Measurements from ENCODE around the gene PARVB. TPM values are rescaled to one million over a fixed set of nuclear protein-coding genes. Genes with fewer than 3 reads are reported as not detected.

PARVB gene
- polyA plus RNA-seq, 3 donors: 20.6 to 22.0 (median 21.0) TPM

DNA sequence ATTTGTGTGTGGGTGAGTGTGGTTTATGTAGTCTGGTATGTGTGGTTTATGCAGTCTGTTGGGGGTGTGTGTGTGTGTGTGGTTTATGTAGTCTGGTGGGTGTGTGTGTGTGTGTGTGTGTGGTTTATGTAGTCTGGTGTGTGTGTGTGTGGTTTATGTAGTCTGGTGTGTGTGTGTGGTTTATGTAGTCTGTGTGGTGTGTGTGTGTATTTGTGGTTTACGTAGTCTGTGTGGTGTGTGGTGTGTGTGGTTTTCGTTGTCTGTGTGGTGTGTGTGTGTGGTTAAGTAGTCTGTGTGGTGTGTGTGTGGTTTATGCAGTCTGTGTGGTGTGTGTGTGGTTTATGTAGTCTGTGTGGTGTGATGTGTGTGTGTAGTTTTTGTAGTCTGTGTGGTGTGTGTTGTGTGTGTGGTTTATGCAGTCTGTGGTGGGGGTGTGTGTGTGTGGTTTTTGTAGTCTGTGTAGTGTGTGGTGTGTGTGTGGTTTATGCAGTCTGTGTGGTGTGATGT lies 130.4 kb downstream of the PARVB start:
- no peak for DNase-seq

DNA sequence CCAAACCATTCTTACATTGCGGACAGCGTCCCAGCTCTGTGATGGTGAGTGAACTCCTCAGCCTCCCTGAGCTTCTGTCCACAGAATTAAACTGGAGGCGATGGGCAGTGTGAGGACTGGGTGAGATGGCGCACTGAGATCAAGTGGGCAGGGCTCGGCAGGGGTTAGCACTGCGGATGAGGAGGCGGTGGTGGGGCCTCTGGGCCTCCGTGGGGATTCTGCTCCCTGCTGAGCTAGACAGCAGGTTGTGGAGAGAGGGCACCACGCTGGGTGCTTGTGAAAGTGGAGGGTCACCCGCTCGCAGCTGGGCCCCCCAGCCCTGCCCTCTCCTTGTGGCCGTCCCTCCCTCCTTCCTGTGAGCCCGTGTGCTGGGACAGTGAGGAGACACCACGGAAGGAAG lies 131.0 kb downstream of the PARVB start:
- DNase-seq: no peak

DNA sequence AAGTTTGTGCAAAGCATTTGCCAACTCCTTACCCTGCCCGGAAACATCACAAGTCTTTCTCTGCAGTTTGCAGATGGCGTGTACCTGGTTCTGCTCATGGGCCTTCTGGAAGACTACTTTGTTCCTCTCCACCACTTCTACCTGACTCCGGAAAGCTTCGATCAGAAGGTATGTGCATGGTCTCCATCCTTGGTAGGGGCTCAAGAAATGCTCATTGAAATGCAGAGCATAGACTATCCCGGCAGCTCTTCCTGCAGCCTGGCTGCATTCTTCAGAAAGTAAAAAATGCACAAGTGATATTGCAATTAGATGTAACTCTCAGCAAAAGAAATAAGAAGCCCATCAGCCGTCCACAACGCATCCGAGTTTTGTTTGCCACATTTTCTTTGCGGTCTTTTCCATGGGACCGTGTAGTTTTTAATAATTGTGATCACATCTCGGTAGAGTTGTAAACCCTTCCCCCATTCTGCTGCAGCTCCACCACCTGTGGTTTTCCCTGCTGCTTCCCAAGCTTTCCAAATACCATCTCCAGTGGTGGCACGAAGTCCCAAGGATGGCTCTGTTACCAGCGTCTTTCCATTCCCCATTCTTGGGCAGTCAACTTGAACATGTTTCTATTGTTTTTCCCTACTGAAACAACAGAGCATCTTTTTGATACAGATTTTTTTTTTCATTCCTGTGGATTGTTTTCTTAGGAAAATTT lies 134.0 kb downstream of the PARVB start:
- no peak for DNase-seq

DNA sequence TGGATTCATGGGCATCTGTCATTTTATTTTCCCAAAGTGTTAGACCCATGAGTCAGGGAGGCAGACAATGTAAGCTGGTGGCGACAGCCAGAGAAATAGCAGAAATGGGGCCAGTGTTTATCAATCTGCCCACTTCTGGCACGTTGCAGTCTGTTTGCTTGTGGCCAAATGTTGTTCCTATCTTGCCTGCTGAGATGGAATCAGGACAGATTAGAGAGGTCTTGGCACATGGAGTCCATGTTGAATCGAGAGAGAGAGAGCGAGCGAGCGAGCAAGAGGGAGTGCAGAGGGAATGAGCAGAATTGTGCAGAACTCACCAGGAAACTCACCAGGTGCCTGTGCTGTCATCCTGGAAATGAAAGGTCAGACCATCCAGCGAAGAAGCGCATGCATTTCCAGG lies 134.7 kb downstream of the PARVB start:
- DNase-seq: no peak

DNA sequence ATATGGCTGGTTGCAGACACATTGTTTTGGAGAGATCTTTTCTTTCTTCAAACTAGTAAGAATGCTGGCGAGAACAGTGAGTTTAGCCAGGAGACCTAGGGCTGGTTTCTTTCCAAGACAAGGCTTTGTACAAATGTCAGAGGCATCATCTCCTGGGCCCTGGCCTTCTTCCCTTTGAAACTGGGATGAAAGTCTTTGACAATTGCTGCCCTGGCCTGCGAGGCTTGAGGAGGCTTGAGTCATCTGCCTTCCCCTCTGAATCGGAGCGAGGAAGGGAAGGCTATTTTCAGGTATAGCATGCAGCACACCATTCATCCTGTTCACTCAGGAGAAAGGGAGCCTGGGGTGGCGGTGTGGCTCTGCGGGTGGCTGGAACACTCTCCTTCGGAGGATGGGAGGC lies 135.1 kb downstream of the PARVB start:
- no peak for DNase-seq

DNA sequence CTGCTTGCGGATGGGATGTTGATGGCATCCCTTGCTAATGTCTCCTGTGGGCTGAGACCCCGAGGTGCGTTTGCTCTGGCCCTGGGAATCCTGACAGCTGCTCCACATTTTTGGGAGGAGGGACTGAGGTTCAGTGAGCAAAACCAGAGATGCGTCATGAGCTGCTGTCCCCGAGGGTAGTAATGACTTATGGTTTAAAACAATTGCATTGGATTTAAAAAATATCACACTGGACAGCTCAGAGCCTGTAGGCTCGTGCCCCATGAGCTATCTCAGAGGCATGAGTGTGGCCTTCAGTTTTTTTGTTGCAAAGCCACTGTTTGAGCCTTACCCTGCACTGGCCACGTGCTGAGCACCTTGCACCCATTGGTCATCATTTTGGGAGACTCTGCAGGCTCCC lies 135.7 kb downstream of the PARVB start:
- DNase-seq: no peak

DNA sequence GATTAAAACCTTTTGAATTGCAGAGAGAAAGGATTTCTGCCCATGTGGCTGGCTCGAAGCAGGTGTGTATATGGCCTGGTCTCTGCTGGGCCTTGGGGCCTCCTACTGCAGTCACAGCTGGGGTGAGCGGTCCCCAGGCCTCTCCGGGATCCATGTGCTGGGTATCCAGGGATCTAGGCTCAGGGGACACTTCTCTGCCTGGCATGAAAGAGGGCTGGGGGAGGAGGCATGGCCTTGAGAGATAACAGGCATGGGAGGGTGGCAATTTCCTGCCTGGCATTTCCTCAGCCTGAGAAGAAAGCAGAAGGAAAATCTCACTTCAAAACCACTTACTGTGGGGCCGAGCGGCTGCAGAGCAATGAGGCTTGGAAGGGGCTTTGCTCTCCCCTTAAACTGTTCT lies 136.3 kb downstream of the PARVB start:
- no peak for DNase-seq

DNA sequence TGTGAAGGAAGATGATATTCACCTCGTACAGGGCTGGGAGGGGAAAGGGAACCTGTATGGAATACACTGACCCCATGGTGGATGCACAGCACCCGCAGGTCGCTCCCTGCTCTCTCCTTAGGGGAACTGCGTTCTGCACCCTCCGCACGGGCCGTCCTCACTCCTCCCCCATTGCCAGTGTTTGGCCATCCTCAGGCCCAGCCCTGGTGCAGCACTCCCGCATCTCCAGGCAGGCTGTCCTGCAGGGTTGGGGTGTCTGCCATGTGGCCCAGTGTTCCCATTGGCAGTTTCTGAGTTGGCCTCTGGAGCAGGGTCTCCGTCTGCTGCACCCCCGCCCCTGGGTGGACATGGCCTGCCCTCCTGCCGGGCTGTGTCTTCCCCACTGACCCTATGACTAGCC lies 137.6 kb downstream of the PARVB start:
- DNase-seq: no peak

DNA sequence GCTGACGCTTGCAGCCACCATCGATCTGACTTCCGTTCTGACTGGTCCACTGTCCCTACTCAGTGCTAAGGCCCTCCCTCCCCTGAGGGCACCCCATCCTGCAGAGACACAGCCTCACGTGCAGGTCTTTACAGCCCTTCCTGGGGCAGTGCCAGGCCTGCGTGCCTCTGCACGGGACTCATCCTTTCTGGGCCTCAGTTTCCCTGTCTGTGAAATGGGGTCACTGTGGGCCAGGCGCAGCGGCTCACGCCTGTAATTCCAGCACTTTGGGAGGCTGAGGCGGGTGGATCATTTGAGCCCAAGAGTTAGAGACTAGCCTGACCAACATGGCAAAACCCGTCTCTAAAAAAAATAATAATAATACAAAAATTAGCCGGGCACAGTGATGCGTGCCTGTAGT lies 138.9 kb downstream of the PARVB start:
- DNase-seq: no peak

DNA sequence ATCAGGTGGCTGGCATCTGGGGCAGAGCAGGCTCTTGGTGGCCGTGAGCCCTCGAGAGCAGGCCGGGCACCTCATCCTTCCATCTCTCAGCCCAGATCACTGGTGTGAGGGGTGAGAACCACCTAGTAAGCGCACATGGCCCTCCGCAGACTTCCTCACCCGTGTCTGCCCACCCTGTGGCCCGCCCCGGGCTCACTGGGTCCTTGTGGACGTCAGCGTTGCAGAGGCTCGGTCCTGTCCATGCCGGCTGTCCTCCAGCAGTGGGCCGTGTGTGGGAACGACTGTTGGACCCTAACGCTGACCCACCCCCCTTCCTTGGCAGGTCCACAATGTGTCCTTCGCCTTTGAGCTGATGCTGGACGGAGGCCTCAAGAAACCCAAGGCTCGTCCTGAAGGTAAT lies 139.4 kb downstream of the PARVB start:
- DNase-seq: no peak

DNA sequence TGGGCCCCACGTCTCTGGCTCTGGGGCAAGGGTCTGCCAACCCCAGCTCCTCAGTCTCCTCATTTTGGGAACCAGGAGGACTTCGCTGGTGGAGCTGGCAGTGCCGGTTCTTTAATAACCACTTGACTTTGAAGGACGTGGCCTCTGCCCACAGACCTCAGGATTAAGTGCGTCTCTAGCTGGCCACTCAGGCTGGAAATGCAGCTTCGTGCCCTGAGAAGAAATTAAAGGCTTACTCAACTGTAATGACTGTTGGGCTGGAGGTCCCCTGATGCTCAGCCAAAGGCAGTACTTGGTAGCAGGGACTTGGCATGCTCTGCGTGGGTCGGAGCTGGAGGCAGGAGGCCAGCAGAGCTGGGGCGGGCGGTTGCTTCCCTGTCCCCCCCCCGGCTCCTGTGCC lies 139.9 kb downstream of the PARVB start:
- no peak for DNase-seq

DNA sequence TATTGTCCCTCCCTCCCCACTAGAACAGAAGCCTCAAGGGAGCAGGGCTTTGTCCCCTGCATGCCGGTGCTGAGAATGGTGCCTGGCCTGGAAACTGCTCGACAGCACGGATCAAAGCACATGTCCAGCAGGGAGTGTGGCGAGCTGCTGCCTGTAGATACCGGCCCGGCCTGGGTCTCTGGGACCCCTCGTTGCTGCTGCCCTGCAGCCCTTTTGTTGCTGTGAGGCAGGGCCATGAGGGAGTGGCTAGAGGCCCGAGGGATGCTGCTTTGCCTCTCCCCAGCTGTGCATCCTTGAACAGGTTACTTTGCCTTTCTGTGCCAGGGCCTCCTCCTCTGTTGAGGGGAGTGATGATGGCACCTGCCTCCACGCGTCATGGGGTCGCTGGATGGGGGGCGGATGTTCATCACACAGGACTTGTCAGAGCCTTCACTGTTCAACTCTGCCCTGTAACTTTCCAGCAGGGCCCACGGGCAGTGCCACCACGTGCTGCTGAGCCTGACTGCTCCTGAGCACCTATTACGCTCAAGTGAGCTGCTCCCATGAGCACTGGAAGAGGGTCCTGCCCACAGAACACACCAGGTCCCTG lies 141.3 kb downstream of the PARVB start:
- no peak for DNase-seq

DNA sequence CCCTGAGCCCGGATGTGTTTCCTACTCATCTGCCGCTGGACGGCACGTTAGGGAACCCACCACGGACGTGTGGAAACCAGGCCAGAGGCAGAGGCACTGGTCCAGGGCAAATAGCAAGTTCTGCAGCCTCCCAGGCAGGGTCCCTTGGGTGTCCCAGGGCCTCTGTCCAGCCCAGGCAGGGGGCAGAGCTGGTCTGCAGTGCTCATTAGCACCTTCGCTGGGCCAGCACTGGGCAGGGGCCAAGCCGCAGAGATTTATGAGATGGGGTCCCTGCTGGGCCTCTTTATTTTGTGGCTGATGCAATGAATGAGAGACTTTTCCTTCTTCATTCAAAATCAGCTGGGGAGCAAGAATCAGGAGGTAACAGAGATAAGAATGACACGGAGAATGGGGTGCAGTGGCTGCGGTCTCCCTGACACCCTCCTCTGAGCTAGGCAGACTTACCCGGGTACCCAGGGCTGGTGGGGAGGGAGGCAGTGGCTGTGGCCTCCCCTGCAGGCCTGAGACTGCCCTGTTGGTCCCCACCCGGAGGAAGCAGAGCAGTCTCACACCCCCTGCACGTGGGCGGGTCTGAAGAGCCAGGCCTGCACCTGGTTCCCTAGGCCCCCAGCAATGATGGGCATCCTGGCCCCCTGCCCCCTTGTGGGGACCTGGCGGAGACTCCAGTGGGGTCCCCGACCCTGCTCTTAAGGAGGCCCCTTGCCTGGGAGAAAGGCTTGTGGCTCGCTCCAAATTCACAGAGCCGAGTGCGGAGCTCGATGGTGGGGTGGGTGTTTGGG lies 142.6 kb downstream of the PARVB start:
- DNase-seq: no peak

DNA sequence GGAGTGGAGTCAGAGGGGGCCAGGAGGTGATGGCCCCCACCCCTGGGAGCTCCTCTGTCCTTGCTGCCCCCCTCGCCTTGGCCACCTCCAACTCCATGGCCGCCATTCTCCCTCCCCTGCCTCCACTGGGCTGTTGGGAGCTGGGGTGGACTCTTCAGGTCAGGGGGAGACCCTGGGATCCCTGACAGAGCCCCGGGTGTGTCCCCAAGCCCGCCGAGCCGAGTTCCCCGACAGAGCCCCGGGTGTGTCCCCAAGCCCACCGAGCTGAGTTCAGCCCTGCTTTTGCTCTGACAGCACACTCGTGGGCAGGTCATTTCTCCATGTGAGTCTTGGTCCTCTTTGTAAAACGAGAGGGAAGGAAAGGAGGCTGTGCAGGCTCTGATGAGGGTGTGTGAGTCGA lies 143.4 kb downstream of the PARVB start:
- DNase-seq: no peak

DNA sequence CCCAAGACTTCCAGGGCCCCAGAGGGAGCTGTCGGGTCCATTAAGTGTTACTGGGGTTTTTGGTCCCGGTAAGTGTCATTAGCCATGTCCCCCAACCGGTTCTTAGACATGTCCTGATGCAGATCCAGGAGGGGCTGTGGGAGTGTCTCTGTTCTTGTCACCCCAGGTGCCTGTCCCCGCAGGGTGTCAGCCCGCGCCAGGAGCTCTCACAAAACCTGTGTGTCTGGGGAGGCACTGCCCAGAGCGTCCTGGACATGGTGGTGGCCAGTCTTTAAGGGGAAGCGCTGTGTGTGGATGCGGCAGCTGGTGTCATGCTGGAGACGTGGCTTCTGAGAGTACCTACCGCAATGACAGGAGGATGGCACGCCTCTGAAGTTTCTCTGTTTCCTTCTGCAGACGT lies 144.1 kb downstream of the PARVB start:
- DNase-seq: no peak

DNA sequence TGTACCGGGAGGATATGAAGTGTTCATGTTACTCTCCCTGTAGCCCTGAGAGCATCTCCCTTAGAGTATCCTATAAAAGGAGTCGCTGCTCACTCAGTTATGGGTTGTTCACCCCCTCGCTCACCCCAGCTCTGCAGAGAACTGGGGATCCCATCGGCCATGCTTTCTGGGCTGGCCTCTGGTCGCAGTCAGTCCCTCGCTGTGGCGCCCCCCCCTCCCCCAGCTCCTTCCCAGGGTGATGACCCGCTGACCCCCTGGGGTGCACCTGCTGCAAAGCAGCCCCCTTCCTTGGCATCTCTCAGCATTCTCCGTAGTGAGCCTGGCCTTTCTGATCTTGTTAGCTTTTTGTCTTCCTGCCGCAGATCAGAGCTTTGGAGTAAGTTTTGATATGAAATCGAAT lies 146.4 kb downstream of the PARVB start:
- no peak for DNase-seq

DNA sequence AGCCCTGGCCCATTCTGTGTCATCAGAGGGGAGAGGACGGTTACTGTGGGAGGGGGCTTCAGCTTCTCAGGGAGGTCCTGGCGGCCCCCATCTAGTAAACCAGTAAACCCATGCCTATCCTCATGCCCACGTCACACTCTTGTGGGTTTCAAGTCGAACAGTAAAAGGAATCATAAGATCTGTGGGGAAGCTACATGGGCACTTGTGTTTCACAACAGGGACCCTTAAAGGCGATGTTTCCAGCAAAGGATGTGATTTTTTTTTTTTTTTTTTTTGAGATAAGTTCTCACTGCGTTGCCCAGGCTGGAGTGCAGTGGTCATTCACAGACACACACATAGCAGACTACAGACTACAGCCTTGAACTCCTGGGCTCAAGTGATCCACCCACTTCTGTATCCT lies 147.5 kb downstream of the PARVB start:
- no peak for DNase-seq

DNA sequence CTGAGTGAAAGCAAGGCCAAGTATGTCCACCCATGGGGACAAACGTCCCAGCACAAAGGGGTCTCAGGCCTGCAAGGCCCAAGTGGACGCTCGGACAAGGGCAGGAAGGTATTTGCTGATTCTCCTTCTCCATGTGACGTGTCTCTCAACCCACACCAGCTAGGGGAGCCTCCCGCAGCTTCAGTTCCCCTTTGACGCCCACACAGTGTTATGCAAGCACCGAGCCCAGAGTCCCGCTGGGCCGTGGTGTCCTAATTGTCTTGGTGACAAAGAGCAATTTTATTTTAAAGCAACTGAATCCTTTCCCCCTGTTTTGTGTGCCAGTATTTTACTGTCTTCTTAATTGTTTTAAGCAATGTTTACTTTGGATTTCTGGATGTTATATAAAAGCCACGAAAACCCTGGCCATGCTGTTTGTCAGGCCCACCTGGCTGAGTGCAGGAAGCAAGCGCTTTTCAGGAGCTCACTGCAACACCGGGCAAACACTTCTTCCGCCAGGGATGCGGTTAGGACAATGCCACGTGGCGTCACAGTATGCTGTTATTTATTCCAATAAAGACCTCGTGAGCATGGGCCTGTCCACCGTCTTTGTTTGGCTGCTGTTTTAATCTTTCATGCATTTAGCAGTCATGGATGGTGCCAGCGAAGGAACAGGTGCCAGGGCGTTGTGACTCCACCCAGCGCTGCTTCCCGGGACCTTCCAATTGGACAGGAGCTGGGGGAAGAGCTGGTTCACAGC lies 148.4 kb downstream of the PARVB start:
- no peak for DNase-seq

DNA sequence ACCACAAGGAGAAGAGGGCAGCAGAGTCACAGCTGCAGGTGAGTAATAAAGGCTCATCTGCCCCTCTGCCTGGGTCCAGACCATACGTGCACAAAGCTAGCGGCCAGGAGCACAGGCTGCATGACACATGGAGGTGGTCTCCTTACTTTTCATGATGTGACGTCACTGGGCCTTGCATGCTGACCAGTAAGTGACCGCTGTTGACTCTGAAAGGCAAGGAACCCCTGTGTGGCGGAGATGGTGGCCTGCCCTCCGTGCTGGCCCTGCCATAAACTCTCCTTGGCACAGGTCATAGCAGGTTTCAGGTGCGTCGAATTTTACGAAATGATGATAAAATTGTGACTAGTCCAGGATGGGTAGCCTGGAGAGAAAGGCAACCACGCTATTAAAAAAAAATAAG lies 149.1 kb downstream of the PARVB start:
- DNase-seq: no peak

DNA sequence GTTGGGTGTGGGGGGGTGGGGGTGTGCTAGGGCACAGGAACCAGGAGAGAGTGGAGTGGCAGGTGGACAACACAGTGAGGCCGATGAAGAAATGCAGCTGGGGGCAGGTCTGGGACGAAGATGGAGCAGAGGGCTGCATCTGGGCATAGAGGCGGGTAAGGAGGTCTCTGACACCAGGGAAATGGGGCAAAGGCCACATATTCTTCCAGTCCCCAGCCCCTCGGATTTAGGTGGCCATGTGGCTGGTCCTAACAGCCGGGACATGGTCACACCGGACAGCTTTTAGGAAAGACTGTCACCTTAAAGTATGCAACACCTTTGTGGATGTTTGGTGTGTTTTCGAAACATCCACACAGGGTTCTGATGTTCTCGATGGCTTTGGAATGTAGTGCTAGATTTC lies 151.6 kb downstream of the PARVB start:
- no peak for DNase-seq

DNA sequence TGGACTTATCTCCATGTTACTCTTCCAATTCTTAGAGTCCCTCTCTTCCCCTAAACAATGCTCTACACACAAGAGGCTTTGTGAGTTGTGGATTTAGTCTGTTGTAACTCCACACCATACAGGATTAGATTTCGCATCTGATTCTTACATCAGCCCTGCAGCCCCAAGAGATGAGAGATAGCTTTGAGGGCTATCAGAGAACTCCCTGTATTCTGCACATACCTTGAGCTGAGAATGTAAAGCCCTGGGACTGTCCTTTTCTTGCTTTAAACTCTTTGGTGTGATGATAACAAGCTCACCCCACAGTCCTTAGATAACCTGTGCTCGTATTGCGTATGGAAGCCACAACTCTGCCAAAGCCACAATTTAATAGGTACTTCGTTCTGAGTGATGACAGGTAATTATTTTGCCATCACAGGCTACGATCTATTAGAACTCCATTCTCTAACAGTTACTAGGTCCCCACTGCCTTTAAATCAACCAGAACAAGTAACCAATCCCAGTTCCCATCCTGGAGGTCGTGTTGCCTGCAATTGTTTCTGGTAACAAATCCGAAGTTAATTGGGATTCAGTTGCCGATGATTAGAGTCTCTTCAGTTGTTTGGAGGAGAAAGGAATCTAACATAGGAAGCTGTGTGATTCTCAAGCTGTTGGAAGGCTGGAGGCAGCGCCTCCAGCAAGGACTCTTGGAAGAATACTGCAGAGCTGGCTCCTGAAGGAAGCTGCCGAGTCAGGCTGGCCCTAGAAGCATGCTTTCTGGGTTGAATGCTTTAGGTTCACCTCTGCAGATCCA lies 155.3 kb downstream of the PARVB start:
- DNase-seq: no peak

Data from renal pelvis (tissue), 4 donors.